HAP-1 (cell line): ENCODE results near the gene RAD21L1.
"Not testable (repeated sequence)": the region's sequence is repeated elsewhere in the genome, so short reads cannot be mapped to it uniquely, and the experiment has no call there.

Experiments used
- DNase-seq, 2 experiments: peaks; one replicate each; pipeline ENCODE4 v3.0.0-alpha.2; 2016 to 2020; ENCODE audit warnings: low spot score in 2 of 2
- H3K27me3 ChIP-seq: fragments of 250-450 bp; sonication (Bioruptor Pico); 2 replicates; pipeline ENCODE4 v1.5.1; 2020; ENCODE audit warnings: low read depth, mild to moderate bottlenecking, moderate library complexity
- H3K36me3 ChIP-seq: fragments of 250-450 bp; sonication (Bioruptor Pico); replicated peaks from 2 replicates; pipeline ENCODE4 v1.5.1; 2020; ENCODE audit warnings: mild to moderate bottlenecking
- H3K4me1 ChIP-seq: fragments of 250-450 bp; sonication (Bioruptor Pico); 2 replicates; pipeline ENCODE4 v1.5.1; 2020; ENCODE audit warnings: mild to moderate bottlenecking
- H3K4me3 ChIP-seq: fragments of 250-450 bp; sonication (Bioruptor Pico); 2 replicates; pipeline ENCODE4 v1.5.1; 2020; ENCODE audit warnings: mild to moderate bottlenecking, moderate library complexity
- H3K9me3 ChIP-seq: fragments of 250-450 bp; sonication (Bioruptor Pico); 2 replicates; pipeline ENCODE4 v1.5.1; 2020; ENCODE audit warnings: mild to moderate bottlenecking, moderate library complexity
- in situ Hi-C: fragments of 300-500 bp; cut with MboI; formaldehyde crosslinking; loops from 3 replicates; pipeline ENCODE4 v1.14.3; 2020; ENCODE audit warnings: low sequenced_read_pairs, inconsistent platforms, mixed read lengths

Gene RAD21L1

DNA sequence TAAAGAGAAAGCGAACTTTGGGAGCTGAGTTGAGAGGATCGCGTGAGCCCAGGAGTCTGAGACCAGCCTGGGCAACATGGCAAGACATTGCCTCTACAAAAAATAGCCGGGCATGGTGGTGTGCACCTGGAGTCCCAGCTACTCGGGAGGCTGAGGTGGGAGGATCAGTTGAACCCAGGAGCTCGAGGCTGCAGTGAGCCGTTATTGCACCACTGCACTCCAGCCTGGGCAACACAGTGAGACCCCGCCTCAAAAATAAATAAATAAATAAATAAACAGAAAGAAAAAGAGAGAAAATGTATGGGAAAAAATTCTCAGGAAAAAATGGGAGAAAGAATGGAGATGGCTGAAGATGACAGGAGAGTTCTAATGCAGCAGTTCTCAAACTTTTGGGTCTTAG, 20.0 kb upstream of the RAD21L1 start:
- Histone ChIP-seq H3K27me3 (peaks cover 22% of the 10 kb centered on the region), H3K4me1 (no peaks in the 10 kb centered on the region), H3K36me3 (no peaks in the 10 kb centered on the region), H3K4me3 (no peak overlapping the region), H3K9me3 (no peaks in the 10 kb centered on the region)
- DNase-seq: no peak
- in situ Hi-C loops: no loop called here

GRCh38 chr20:1206366-1207148, 19.3 kb upstream of the RAD21L1 start:
- DNase-seq: no peak
- no peaks in the 10 kb centered on the region for H3K9me3 ChIP-seq
- in situ Hi-C loops: no loop called here
- H3K27me3 ChIP-seq: peaks cover 22% of the 10 kb centered on the region
- H3K4me1 ChIP-seq: no peaks in the 10 kb centered on the region
- H3K4me3 ChIP-seq: no peak overlapping the region
- no peaks in the 10 kb centered on the region for H3K36me3 ChIP-seq

DNA sequence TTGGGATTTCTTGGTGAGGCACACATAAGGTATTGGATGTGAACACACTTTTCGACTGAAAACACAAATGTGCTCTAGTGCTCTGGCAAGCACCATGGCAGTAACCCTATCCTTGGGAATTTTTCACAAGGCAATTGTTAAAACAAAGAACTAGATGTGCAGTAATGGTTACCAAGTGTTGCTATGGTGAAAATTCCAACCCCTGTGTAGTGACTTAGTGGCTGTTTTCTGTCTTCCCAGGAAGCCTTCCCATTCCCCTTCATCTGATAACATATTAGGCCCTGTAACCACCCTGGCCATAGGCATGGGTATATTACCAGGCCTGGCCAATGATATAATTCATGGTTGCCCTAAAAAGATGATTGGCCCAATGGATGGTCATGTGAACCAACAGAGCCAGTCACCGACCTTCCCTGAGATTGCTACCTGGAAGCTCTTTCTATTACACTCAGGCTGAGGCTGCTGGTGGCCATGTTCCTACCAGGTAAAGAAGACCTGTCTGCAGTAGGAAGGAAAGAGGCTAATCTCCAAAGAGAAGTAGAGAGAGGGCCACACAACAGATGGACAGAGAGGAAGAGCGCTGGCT, 18.5 kb upstream of the RAD21L1 start:
- in situ Hi-C loops: no loop called here
- no peak for DNase-seq
- Histone ChIP-seq H3K4me1 (no peaks in the 10 kb centered on the region), H3K9me3 (no peaks in the 10 kb centered on the region), H3K36me3 (no peaks in the 10 kb centered on the region), H3K27me3 (peaks cover 22% of the 10 kb centered on the region), H3K4me3 (no peak overlapping the region)

GRCh38 chr20:1209447-1210387, 16.1 kb upstream of the RAD21L1 start:
- Histone ChIP-seq H3K36me3 (no peaks in the 10 kb centered on the region), H3K9me3 (no peaks in the 10 kb centered on the region), H3K4me3 (no peak overlapping the region), H3K27me3 (peaks cover 23% of the 10 kb centered on the region), H3K4me1 (no peaks in the 10 kb centered on the region)
- in situ Hi-C loops: loop anchor here (5.0 kb wide), 1 partner anchor 392 kb away; no protein-coding TSS in a partner anchor
- no peak for DNase-seq

DNA sequence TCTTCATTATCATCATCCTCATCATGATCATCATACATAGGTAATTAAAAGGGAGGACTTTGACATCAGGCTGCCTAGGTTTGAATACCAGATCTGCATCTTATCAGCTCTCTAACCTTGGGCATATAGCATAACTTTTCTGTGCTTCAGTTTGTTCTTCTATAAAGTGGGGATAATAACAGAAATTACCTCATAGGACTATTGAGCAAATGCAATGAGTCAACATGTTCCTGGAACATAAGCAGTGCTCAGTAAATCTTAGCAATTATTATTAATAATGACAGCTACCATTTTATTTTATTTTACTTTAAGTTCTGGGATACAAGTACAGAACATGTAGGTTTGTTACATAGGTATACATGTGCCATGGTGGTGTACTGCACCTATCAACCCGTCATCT, 15.3 kb upstream of the RAD21L1 start:
- H3K27me3 ChIP-seq: peaks cover 23% of the 10 kb centered on the region
- no peaks in the 10 kb centered on the region for H3K36me3 ChIP-seq
- in situ Hi-C loops: loop anchor here (5.0 kb wide), 1 partner anchor 393 kb away; no protein-coding TSS in a partner anchor
- no peaks in the 10 kb centered on the region for H3K9me3 ChIP-seq
- DNase-seq: no peak
- no peak overlapping the region for H3K4me3 ChIP-seq
- H3K4me1 ChIP-seq: no peaks in the 10 kb centered on the region

DNA sequence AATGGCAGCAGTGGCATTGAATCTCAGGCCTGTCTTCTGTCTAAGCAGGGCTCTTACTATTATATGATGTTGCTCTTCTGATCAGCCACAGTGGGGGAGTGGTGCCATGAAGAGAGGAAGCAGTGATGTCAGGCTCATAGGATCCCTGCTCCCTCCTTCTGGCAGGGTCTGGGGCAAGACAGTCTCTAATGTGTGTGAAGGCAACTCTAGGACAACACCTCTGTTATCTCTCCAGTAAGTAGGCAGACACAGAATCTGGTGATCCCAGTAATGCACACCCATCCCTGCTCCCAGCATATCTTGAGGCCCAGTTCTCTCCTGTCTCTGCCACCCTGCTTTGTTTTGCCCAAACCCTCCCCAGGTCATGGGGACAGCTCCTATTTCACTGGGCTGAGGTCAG, 13.8 kb upstream of the RAD21L1 start:
- H3K27me3 ChIP-seq: peaks cover 23% of the 10 kb centered on the region

GRCh38 chr20:1212607-1213396, 13.0 kb upstream of the RAD21L1 start:
- Histone ChIP-seq H3K36me3 (no peaks in the 10 kb centered on the region), H3K9me3 (no peaks in the 10 kb centered on the region), H3K4me3 (no peak overlapping the region), H3K4me1 (no peaks in the 10 kb centered on the region), H3K27me3 (peaks cover 23% of the 10 kb centered on the region)
- in situ Hi-C loops: loop anchor here (5.0 kb wide), 1 partner anchor 396 kb away; no protein-coding TSS in a partner anchor
- DNase-seq: peak; percentile 37 to 79

More for the DNA sequence above, 13.8 kb upstream of the RAD21L1 start:
- Histone ChIP-seq H3K9me3 (no peaks in the 10 kb centered on the region), H3K4me1 (no peaks in the 10 kb centered on the region), H3K4me3 (no peak overlapping the region), H3K36me3 (no peaks in the 10 kb centered on the region)
- in situ Hi-C loops: loop anchor here (5.0 kb wide), 1 partner anchor 395 kb away; no protein-coding TSS in a partner anchor
- DNase-seq: no peak

- in situ Hi-C loops: loop anchor here (5.0 kb wide), 1 partner anchor 398 kb away; no protein-coding TSS in a partner anchor
These were observed 11.0 kb upstream of the RAD21L1 start for GRCh38 chr20:1214838-1215261.

DNA sequence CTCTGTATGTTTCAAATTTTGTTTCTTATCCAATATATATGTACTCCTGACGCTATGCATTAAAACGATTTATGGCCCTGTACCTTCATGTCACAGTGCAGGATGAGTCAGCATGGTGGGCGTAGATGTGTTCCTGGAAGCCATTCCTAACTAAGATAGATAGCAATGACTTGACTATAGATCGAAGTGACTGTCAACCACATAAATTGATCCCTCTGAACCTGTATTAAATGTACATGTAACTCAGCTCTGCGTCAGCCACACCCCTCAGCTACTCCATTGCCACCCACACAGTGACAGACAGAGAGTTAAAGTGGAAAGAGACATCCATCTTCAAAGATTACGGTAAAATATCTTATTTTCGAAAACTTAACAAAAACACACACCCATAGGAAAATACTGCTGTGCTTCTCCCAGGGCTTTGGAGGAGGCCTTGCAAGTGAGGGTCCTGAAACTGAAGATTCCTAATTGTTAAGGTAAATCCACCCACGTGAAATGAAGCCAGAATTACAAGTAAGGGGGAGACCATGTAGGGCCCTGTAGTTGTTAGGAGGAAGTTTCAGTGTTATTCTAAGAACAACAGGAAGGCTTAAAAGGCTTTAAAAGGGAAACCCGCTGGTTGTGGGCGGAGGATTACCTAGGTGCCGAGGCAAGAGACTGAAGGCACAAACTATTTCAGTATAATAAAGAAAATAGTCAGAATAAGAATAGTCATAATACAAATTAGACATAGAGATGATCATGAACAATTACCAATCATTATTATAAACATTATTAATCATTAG, 10.3 kb upstream of the RAD21L1 start:
- H3K27me3 ChIP-seq: peaks cover 11% of the 10 kb centered on the region
- no peaks in the 10 kb centered on the region for H3K36me3 ChIP-seq
- no peaks in the 10 kb centered on the region for H3K9me3 ChIP-seq
- in situ Hi-C loops: no loop called here
- no peaks in the 10 kb centered on the region for H3K4me1 ChIP-seq
- DNase-seq: no peak
- no peak overlapping the region for H3K4me3 ChIP-seq

More at GRCh38 chr20:1214838-1215261, 11.0 kb upstream of the RAD21L1 start:
- Histone ChIP-seq H3K27me3 (peaks cover 13% of the 10 kb centered on the region), H3K4me1 (no peaks in the 10 kb centered on the region), H3K36me3 (no peaks in the 10 kb centered on the region), H3K4me3 (no peak overlapping the region), H3K9me3 (no peaks in the 10 kb centered on the region)
- DNase-seq: no peak

DNA sequence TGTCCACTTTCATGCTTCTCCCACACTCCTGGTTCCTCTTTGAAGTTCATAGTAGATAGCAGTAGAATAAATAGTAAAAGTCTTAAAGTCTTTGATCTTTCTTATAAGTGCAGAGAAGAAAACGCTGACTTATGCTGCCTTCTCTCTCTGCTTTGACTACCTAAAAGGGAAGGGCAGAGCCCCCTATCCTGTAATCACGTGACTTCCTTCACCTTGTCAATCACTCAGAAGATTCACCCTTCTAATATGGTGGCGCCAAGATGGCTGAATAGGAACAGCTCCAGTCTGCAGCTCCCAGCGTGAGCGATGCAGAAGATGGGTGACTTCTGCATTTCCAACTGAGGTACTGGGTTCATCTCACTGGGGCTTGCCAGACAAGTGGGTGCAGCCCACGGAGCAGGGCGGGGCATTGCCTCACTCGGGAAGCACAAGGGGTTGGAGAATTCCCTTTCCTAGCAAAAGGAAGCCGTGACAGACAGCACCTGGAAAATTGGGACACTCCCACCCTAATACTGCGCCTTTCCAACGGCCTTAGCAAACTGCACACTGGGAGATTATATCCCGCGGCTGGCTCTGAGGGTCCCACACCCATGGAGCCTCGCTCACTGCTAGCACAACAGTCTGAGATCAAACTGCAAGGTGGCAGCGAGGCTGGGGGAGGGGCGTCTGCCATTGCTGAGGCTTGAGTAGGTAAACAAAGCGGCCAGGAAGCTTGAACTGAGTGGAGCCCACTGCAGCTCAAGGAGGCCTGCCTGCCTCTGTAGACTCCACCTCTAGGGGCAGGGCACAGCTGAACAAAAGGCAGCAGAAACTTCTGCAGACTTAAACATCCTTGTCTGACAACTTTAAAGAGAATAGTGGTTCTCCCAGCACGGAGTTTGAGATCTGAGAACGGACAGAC, 9.1 kb upstream of the RAD21L1 start:
- H3K4me1 ChIP-seq, H3K36me3 ChIP-seq, H3K4me3 ChIP-seq, in situ Hi-C loops, DNase-seq, H3K9me3 ChIP-seq: not testable (repeated sequence)
- H3K27me3 ChIP-seq: peaks cover 11% of the 10 kb centered on the region

DNA sequence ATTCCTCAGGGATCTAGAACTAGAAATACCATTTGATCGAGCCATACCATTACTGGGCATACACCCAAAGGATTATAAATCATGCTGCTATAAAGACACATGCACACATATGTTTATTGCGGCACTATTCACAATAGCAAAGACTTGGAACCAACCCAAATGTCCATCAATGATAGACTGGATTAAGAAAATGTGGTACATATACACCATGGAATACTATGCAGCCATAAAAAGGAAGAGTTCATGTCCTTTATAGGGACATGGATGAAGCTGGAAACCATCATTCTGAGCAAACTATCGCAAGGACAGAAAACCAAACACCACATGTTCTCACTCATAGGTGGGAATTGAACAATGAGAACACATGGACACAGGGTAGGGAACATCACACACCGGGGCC, 3.1 kb upstream of the RAD21L1 start:
- H3K9me3 ChIP-seq, H3K4me3 ChIP-seq, in situ Hi-C loops, DNase-seq, H3K36me3 ChIP-seq, H3K4me1 ChIP-seq: not testable (repeated sequence)
- H3K27me3 ChIP-seq: peaks cover 26% of the 10 kb centered on the region
